MCF 10A (cell line): Measurements from ENCODE around the gene SMURF2. TPM values are rescaled to one million over a fixed set of nuclear protein-coding genes. Genes with fewer than 3 reads are reported as not detected.

ENCODE experiments used
- BruUV-seq: library from RNA; stranded (reverse); fragments of 400-500 nt; replicated peaks from 2 replicates; lab custom pipeline; 2021; lab: Mats Ljungman, UMichigan
- CTCF ChIA-PET: fragments of 300-600 bp; sonication (Branson Sonifier 250); formaldehyde crosslinking; extraction: SDS; loops from one replicate; lab custom pipeline; 2021; ENCODE audit warnings: antibody characterized with exemption, inconsistent platforms; lab: Yijun Ruan, JAX
- POLR2A ChIA-PET: fragments of 300-600, 350-650 bp; sonication (Branson Sonifier 250); formaldehyde crosslinking; extraction: SDS; loops from one replicate; lab custom pipeline; 2020; ENCODE audit warnings: antibody characterized with exemption, inconsistent platforms; lab: Yijun Ruan, JAX
- DNase-seq: peaks from one replicate; pipeline ENCODE4 v3.0.0-alpha.2; 2018; ENCODE audit not compliant: unreplicated experiment
- H3K27ac Mint-ChIP-seq: one replicate; pipeline ENCODE4 v1.8.0; 2022; ENCODE audit warnings: mild to moderate bottlenecking, low read depth, mixed read lengths; ENCODE audit not compliant: unreplicated experiment
- H3K27me3 Mint-ChIP-seq: one replicate; pipeline ENCODE4 v1.8.0; 2022; ENCODE audit warnings: mixed read lengths; ENCODE audit not compliant: insufficient read depth, unreplicated experiment
- H3K36me3 Mint-ChIP-seq: one replicate; pipeline ENCODE4 v1.8.0; 2022; ENCODE audit warnings: mild to moderate bottlenecking, moderate library complexity, mixed read lengths; ENCODE audit not compliant: insufficient read depth, unreplicated experiment
- H3K4me1 Mint-ChIP-seq: one replicate; pipeline ENCODE4 v1.8.0; 2022; ENCODE audit warnings: mixed read lengths; ENCODE audit not compliant: insufficient read depth, unreplicated experiment
- H3K4me3 Mint-ChIP-seq: one replicate; pipeline ENCODE4 v1.8.0; 2022; ENCODE audit warnings: mild to moderate bottlenecking, moderate library complexity, mixed read lengths; ENCODE audit not compliant: unreplicated experiment
- H3K9me3 Mint-ChIP-seq: one replicate; pipeline ENCODE4 v1.8.0; 2022; ENCODE audit warnings: mixed read lengths; ENCODE audit not compliant: unreplicated experiment
- intact Hi-C: fragments of 100-400 bp; cut with micrococcal nuclease; formaldehyde crosslinking; loops from 2 replicates; pipeline ENCODE4 v1.14.1; 2022
- total RNA-seq: library from RNA; stranded (reverse); gene quantifications from 2 replicates; pipeline ENCODE4 v1.2.3, GENCODE V29; 2022
- TF ChIP-seq, protein P1 (sequence below): fragments of 200-600 bp; IDR thresholded peaks from one replicate; pipeline ENCODE4 v1.8.0; 2022; ENCODE audit warnings: antibody characterized with exemption, mild to moderate bottlenecking; ENCODE audit not compliant: unreplicated experiment

SMURF2 gene
- total RNA-seq, 1 experiment from 2014 or later, result 55.8 TPM

DNA sequence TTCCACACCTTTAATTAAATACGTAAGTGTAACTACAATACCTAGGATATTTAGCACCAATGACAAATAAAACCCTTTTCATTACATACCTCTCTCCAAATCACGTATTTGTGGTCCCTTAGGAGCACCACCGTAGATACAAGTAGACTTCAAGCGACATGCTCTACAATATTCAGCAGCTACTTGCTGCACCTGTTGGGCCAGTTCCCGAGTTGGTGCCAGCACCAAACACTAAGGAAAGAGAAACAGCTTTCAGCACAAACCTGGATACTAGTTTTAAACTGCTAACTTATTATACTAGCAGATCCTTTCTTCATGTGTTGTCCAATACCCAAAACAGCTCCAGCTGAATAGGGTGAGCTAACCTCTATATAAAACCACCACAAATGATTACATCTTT lies 158.8 kb downstream of the SMURF2 start:
- peaks cover 52% of the 10 kb centered on the region for H3K4me1 Mint-ChIP-seq

DNA sequence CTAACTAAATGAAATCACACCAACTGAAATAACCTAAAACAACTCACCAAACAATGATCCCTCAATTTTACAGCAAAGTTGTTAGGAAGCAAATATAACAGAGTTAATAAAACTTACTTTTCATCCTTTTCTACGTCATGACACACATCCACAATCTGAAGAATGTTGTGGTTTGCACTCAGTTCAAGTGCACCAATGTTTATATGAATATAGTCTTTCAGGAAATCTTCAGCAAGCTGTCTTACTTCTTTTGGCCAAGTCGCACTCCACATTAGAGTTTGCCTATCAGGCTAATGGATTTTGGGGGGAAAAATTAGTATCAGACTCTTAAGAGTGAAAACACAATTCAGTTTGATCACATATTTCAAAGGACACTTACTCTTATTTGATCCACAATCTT lies 159.3 kb downstream of the SMURF2 start:
- intact Hi-C loops, result no loop called here
- peaks cover 94% of the 10 kb centered on the region for H3K36me3 Mint-ChIP-seq
- peak overlapping the region; percentile 72 for H3K27ac Mint-ChIP-seq
- TF ChIP-seq, protein P1, sequence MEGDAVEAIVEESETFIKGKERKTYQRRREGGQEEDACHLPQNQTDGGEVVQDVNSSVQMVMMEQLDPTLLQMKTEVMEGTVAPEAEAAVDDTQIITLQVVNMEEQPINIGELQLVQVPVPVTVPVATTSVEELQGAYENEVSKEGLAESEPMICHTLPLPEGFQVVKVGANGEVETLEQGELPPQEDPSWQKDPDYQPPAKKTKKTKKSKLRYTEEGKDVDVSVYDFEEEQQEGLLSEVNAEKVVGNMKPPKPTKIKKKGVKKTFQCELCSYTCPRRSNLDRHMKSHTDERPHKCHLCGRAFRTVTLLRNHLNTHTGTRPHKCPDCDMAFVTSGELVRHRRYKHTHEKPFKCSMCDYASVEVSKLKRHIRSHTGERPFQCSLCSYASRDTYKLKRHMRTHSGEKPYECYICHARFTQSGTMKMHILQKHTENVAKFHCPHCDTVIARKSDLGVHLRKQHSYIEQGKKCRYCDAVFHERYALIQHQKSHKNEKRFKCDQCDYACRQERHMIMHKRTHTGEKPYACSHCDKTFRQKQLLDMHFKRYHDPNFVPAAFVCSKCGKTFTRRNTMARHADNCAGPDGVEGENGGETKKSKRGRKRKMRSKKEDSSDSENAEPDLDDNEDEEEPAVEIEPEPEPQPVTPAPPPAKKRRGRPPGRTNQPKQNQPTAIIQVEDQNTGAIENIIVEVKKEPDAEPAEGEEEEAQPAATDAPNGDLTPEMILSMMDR, result no peak
- no peak for DNase-seq
- ChIA-PET CTCF (interaction anchor here (1.0 to 1.7 kb wide), 3 partner anchors 10 to 146 kb away, joined by 3 to 6 read pairs (median 3); no protein-coding TSS in a partner anchor), POLR2A (interaction anchor here (0.8 to 6.5 kb wide), 5 partner anchors 11 to 153 kb away, joined by 3 to 143 read pairs (median 5); partner anchors contain the start of gene SMURF2)
- no TSS peak for BruUV-seq
- peaks cover 55% of the 10 kb centered on the region for H3K4me1 Mint-ChIP-seq
- H3K9me3 Mint-ChIP-seq, result no peaks in the 10 kb centered on the region
- no peaks in the 10 kb centered on the region for H3K27me3 Mint-ChIP-seq
- peak overlapping the region; percentile 99 for H3K4me3 Mint-ChIP-seq

More for the DNA sequence above, 158.8 kb downstream of the SMURF2 start:
- intact Hi-C loops, result no loop called here
- POLR2A ChIA-PET, result interaction anchor here (0.7 to 6.5 kb wide), 6 partner anchors 7 to 263 kb away, joined by 3 to 225 read pairs (median 26); partner anchors contain the start of genes POLG2 and SMURF2
- H3K27me3 Mint-ChIP-seq, result no peaks in the 10 kb centered on the region
- no peak overlapping the region for H3K27ac Mint-ChIP-seq
- CTCF ChIA-PET, result interaction anchor here (0.6 to 1.7 kb wide), 3 partner anchors 11 to 438 kb away, joined by 3 to 6 read pairs (median 3); no protein-coding TSS in a partner anchor
- peak overlapping the region; percentile 99 for H3K4me3 Mint-ChIP-seq
- no peaks in the 10 kb centered on the region for H3K9me3 Mint-ChIP-seq
- DNase-seq, result no peak
- no TSS peak for BruUV-seq
- TF ChIP-seq, protein P1, result no peak
- peaks cover 89% of the 10 kb centered on the region for H3K36me3 Mint-ChIP-seq

DNA sequence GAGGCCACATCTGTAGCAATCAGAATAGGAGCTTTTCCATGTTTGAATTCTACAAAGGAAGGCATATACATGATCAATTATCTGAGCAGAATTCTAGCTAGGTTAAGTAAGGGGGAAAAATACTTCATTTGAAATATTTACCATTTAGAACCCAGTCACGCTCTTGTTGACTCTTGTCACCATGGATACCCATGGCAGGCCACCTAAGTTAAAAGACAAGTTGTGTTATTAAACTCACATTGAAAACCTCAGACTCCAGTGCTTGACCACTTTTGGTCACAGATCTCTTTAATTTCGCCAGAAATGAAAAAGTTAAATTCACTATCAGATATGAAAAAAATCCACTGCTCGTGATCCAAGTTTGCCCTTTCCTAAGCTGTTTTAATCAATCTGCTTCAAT lies 160.1 kb downstream of the SMURF2 start:
- peak overlapping the region; percentile 72 for H3K27ac Mint-ChIP-seq
- H3K4me1 Mint-ChIP-seq, result peaks cover 55% of the 10 kb centered on the region
- TF ChIP-seq, protein P1, result no peak
- no TSS peak for BruUV-seq
- H3K27me3 Mint-ChIP-seq, result no peaks in the 10 kb centered on the region
- H3K36me3 Mint-ChIP-seq, result peaks cover 99% of the 10 kb centered on the region
- peak overlapping the region; percentile 99 for H3K4me3 Mint-ChIP-seq
- ChIA-PET CTCF (interaction anchor here (0.9 to 1.7 kb wide), 4 partner anchors 9 to 147 kb away, joined by 3 to 6 read pairs (median 3); no protein-coding TSS in a partner anchor), POLR2A (interaction anchor here (1.5 to 6.5 kb wide), 2 partner anchors 10 to 153 kb away, joined by 5 to 143 read pairs; partner anchors contain the start of gene SMURF2)
- no peaks in the 10 kb centered on the region for H3K9me3 Mint-ChIP-seq
- no peak for DNase-seq
- intact Hi-C loops, result no loop called here

DNA sequence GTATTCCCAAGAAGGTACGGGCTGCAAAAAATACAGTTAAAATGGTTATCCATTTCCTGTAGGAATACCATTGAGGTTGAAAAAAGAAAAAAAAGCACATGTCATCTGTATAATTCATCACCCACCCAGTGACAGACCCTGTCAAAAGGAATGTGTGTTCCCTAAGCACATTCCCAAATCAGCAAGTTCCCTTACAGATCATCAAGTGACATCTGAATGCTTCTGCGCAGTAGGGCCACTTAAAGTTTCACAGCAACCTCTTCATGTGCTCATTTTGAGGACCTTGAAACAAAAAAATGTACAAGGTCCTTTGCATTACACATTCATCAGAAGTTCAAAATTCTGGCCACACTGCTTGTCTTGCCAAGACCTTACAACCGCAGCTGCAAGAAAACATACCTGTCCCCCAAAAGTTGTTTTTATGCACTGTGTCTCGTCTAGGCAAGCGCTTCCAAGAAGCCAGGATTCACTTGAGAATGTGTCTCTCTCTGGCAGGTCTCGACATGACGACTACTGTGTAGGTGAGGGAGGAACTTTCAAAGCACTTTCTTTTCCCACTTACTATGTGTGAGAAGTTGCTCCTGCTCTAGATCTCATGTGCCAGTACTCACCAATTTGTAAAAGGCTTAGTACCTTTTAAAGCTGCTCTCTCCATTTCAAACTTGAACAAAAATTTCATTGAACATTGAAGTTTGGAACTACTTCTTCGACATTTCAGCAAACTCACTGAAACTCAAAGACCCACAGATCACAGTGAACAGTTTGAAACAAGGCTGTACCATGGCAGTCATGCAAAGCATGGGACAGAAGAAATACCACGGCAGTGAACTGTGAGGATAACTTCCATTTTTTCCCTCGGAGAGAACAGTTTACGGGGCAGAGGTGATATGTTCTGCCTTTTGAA lies 161.0 kb downstream of the SMURF2 start:
- no peaks in the 10 kb centered on the region for H3K27me3 Mint-ChIP-seq
- intact Hi-C loops, result no loop called here
- CTCF ChIA-PET, result interaction anchor here (0.9 to 1.8 kb wide), 3 partner anchors 9 to 82 kb away, joined by 3 to 8 read pairs (median 3); no protein-coding TSS in a partner anchor
- no peaks in the 10 kb centered on the region for H3K9me3 Mint-ChIP-seq
- peaks cover 99% of the 10 kb centered on the region for H3K36me3 Mint-ChIP-seq
- peaks cover 55% of the 10 kb centered on the region for H3K4me1 Mint-ChIP-seq
- POLR2A ChIA-PET, result interaction anchor here (0.9 to 1.5 kb wide), 2 partner anchors 9 to 83 kb away, joined by 3 to 5 read pairs; no protein-coding TSS in a partner anchor
- TF ChIP-seq, protein P1, result no peak
- DNase-seq, result no peak
- no TSS peak for BruUV-seq
- no peak overlapping the region for H3K27ac Mint-ChIP-seq
- peak overlapping the region; percentile 10 for H3K4me3 Mint-ChIP-seq
